ENCODE results near the gene CCBE1.
"Not testable (repeated sequence)": the region's sequence is repeated elsewhere in the genome, so short reads cannot be mapped to it uniquely, and the experiment has no call there.

Gene CCBE1

DNA sequence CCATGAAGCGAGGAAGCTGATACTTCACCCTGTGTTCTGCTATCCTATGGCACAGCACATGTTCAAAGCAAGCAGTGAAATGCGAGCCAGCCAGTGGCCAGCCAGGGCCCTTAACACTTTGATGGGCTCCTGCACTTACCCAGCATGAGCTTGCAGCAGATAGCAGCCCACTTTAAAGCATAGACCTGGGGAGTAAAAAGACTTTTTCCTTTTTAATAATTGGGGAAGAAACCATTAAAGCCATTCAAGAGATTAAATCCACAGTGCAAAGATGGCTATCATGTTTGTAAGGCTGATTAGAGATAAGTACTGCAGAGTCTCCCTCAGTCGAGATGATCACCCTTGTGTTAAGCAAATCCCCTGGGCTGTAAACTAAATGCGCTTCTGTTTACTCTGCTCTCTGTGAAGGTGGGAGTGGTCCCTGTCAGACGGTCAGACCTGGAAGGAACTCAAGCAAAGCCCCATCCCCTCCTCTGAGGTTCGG lies 15.7 kb downstream of the CCBE1 start:
- DNase-seq (ENCODE audit: low read depth in 2 of 2): no peak

DNA sequence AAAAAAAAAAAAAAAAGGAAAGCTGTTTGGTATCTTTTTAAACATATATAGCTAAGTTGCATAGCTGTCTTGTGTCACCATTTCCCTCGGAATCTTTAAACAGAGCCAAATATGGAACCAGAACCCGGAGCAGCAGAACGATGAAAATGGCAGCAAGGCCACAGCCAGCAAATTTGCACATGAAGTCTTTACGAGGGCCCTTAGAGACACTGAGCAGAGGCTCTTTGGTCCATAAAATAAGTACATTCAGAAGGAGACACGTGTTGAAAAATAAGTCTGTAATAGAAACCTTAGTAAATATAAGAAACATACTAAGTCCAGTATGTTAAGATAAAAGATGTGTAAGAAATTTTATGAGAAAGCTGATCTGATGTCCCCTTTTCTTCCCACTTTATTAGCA lies 16.2 kb downstream of the CCBE1 start:
- no peak for DNase-seq (ENCODE audit: low read depth in 2 of 2)

DNA sequence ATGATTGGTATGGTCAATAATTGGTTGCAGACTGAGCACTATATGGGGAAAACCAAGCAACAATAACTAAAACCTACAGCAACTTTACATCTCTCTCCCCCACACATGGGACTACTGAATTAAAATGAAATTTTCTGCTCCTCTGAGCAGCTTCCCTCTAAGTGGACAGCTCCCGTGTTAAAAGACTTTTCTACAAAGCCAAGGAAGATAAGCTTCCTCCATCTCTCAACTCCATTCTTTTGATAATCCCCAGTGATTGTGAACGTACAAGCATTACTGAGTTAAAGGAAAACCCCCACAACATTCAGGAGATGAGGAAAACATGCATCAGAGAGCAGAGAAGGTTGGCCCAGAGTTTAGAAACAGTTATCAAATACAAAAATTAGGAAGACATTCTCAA lies 21.9 kb downstream of the CCBE1 start:
- DNase-seq (ENCODE audit: low read depth in 2 of 2): no peak

DNA sequence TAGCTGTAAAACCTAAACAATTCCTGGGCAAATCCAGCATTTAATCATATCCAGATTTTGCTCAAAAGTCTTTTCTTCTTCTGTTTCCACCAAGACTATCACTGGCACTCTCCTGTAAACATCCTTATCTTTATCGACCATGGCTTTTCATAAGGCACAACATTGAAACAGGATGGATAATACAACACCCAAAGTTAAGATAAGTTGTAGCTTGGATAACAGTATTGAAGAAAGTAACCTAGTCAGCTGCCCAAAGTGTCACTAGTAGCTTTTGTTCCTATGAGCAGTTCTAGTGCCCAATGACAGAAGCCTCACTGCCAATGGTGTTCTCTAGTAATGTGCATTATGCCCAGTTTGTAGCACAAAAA lies 22.3 kb downstream of the CCBE1 start:
- no peak for DNase-seq (ENCODE audit: low read depth in 2 of 2)

DNA sequence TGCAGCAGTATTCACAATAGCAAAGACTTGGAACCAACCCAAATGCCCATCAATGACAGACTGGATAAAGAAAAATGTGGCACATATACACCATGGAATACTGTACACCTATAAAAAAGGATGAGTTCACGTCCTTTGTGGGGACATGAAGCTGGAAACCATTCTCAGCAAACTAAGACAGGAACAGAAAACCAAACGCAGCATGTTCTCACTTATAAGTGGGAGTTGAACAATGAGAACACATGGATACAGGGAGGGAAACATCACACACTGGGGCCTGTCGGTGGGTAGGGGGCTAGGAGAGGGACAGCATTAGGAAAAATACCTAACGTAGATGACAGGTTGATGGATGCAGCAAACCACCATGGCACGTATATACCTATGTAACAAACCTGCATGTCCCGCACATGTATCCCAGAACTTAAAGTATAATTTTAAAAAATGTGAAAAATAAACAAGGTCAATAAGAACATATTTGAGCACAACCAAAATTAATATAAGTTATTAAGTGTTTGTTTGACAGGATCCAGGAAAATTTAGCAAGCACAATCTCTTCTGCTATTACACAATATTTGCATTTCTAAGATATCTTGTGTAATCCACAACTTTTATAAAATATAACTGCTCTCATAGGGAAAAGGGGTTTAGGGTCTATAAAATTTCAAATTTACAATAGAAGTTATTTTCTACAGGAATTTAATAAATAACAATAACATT lies 22.9 kb downstream of the CCBE1 start:
- DNase-seq (ENCODE audit: low read depth in 2 of 2): no peak

DNA sequence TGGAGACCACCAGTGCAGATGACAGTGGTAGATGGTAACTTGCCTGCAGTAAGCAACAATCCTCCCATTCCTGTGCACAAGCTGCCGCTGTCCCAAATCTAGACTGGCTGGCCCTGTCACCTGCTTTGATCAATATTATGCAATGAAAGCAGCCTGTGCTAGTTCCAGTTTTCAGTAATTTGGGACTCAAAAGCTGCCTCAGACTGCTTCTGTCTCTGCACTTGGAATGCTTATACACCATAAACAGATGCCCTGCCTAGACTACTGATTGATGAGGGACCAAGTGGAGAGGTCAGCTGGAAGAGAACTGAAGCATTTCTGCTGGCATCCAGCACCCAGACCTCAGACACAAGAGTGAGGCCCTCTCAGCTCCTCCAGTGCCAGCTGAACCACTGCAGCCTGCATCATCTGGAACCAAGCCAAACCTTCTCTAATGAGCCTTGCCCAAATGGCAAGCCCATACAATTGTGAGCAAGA lies 24.9 kb downstream of the CCBE1 start:
- DNase-seq (ENCODE audit: low read depth in 2 of 2): no peak

DNA sequence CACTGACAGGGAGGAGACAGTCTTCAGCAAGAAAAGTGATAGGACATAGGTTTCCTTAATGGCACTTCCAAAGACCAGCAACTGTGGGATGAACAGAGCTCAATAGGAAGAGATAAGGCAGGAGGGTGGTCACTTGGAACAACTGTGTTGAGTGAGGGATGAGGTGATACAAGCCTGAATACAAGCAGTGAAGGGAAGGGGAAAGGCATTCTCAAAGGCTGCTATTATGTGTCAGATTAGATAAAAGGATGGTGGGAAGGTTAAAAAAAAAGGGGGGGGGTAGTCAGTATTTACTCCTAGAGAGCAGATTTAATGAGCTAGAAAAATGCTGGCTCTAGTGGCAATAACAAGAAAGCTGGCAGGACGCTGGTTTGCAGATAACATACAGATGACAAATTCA lies 25.7 kb downstream of the CCBE1 start:
- no peak for DNase-seq (ENCODE audit: low read depth in 2 of 2)

DNA sequence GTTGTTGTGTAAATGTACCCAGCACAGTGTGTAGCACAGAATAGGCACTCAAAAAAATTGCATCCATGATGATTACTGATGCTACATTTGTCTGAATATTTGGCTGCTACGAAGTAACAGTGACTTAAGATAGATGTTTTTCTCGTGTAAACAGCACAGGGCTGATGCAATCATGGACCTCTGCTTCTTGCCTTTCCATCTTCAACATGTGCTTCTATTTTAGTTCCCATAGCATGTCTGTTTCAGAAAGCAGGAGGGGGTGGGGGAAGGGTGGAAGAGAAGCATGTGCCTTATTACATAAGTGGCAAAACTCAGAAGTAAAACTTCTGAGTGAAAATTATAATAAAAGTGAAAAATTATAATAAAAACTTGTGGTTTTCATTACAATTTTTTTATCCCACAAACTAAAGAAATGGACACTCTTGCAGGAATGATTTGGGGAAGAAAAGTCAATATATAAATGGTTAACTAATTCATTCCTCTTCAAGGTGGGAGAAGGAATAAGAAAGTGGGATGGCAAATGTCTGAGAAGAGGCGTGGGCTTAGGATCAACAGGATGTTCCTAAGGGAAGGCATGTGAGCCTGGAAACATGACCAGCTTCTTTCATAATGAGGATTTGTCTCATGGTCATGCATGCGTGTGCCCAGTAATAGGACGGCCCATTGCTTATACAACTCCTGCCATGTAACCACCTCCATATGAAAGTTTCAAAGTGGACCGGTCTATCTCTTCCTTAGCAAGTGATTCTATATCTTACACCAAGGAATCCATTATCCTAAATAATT lies 27.2 kb downstream of the CCBE1 start:
- DNase-seq (ENCODE audit: low read depth in 2 of 2): peak; percentile 82 to 83

DNA sequence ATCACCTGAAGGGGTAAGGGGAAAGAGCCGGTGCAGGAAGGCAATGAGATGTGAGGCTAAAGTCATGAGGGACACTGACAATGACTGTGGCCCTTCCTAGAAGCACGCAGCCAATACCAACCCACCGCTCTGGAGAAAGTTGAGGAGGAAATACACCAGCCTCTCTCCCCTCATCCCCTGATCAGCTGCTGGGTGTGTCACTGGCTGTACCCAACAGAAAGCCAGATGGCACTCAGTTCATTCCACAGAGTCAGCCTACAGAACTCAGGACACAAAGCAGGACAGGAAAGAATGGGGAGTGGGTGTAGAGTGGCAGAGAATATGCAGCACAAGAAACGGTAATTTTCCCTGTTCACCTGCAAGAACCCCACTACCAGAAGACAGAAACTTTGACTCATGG lies 29.7 kb downstream of the CCBE1 start:
- DNase-seq (ENCODE audit: low read depth in 2 of 2): no peak

DNA sequence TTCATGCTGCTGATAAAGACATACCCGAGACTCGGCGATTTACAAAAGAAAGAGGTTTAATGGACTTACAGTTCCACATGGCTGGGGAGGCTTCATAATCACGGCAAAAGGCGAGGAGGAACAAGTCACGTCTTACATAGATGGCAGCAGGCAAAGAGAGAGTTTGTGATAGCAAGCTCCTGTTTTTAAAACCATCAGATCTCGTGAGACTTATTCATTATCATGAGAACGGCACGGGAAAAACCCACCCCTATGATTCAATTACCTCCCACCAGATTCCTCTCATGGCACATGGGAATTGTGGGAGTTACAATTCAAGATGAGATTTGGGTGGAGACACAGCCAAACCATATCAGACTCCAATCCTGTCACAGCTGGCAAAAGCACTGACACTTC lies 31.2 kb downstream of the CCBE1 start:
- DNase-seq (ENCODE audit: low read depth in 2 of 2): not testable (repeated sequence)

DNA sequence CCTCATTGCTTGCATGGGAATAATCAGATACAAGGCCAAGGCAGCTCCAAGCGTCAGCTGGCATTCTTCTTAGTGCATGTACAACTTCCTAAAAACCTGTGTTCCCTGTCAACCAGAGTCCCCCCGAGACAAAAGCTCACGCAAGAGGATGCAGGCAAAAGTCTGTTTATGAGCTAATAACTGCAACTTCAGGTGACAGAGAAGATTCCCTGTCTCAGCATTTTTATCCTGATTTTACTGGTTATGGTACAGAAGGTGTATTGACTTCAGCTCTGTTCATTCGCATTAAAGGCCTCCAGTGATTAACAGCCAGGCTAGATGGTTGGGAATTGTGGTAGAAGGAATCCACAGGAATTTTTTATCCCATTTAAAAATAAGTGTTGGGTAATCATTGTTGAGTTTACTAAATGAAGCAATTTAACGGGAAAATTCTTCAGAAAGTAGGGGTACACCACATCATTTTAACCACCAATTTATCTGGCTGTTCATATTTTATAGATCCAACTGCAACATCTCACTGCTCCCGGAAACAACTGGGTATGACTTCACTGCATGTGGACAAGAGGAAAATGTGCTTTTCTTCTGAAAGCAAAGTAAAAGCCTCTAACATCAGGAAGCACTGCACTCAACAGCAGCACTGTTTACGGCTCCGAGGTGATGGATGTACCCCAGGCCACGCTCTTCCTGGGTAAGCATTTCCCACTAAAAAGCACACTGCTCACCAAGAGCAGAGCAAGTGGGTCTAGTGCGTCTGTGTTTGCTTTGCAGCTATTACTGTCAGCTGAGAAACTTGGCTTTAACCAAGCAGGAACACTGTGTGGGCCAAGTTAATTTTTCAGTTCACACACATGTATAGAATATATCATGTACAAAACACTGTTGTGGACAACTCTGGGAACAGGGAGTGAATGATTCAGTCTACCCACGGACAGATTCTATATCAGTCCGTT lies 31.9 kb downstream of the CCBE1 start:
- DNase-seq (ENCODE audit: low read depth in 2 of 2): peak; percentile 76 to 77

DNA sequence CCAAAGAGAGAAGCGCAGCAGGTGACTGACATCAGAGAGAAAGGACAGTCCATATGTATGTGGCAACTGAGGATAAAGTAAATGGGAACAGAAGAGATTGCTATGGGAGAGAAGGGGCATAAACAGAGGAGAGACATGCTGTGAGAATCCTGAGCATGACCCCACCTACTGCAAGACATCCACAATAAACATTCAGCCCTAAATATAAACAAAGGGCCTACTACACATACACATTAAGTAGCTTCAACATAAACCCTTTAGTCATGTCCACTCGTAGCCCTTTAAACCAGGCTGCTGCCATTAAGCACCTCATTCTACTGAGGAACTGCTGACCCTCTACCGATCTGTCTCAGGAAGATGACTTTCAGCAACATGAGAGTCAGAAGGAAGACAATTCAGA lies 32.9 kb downstream of the CCBE1 start:
- no peak for DNase-seq (ENCODE audit: low read depth in 2 of 2)

DNA sequence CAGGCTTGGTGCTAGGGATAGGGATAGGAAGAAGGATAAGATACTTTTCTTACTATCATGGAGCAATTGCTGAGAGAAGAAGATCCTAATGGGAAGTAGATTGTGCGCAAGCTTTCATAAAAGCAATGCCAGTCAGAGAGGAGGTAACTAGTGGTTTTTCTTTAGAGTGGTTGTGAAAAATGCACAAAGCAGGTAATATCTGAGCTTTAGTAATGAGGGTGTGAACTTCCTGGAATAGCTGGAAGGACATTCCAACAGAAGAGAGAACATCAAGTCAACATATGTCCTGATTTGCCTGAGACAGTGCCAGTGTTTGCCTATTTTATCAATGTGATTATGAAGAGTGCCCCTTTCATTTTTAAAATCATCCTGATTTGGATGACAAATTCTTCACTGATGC lies 34.1 kb downstream of the CCBE1 start:
- DNase-seq (ENCODE audit: low read depth in 2 of 2): no peak

DNA sequence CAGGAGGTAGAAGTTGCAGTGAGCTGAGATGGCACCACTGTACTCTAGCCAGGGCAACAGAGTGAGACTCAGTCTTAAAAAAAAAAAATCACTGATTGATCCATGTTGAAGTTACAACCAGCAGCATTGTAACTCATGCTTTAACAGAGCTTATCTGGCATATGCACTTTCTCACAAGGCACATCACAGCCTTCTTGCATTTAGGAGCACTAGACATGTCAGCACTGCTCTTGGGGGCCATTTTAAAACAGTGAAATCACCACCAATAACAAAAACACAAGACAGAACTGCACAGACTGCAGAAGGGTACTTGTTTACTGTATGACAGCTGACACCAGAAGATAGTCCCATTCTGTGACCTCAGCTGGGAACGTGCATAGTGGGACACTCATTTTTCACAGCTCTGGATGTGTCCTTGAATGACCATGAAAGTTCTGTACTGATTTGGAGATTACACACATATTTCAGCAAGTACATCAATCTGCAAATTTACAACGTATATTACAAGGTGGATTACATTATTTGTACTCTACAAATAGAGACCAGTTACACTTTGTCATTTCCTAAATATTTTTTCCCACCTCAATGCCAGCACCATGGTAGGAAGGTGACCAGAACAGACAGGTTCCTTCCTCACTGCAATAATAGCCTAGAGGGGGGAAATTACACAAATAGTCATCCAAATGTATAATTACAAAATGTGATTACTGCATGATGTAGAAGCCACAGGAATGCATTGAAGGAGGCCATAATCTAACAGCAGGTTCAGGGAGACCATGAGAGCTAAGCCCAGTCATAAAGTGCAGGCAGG lies 35.1 kb downstream of the CCBE1 start:
- DNase-seq (ENCODE audit: low read depth in 2 of 2): no peak

DNA sequence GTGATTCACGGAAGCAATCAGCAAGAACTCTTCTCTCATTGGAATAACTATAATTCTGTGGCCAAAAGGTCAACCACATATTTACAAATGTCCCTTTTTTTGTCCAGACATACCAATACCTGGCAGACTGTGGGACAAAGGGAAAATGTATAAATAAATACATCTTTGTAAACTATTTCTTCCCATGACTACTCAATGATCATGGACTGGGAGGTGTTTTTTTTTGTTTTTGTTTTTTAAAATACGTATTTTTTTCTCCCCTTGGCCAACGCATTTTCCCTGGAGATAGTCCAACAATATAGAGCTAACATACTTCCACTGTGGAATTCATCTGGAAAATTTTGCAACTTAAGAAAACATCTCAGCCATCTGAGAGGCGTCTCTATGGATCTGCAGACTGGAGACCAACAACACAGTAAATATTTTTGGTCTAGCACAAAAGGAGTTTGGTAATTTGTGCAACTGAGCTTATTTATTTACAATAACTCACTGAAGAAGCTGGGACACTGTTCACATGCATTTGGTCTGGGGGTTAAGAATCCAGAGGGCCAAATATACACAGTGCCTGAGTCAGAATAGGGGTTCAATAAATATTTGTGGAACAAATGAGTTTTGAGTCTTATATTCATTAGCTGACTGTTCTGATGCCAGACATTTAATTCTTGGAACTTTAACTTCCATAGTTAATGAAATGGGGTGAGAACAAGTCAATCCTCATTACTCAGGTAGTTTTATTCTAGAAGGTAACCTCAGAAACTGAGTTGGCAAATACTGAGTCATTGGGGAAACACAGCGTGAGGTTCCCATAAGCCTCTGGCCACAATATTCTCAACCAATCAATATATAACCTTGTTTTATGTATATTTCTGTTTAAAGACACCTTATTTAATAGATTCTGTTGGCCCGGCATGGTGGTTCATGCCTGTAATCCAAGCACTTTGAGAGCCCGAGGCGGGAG lies 36.2 kb downstream of the CCBE1 start:
- peak; percentile 74 to 75 for DNase-seq (ENCODE audit: low read depth in 2 of 2)

DNA sequence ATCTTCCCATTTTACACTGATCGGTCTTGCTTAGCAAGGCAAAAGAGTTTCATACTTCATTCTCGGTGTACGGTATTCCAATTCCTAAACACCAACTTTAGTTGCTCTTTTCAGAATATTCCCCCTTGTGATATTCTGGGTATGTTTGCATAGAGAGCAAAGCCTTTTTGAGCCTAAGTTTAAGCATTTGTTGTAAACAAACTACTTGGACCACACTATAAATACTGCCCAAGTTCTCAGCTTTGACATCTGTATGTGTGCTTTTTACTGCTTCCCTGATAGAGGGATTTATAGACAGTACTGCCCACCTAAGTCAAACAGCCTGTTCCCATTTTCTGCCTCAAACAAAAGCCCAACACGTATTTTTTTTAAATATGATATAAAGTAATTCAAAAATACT lies 36.9 kb downstream of the CCBE1 start:
- no peak for DNase-seq (ENCODE audit: low read depth in 2 of 2)

DNA sequence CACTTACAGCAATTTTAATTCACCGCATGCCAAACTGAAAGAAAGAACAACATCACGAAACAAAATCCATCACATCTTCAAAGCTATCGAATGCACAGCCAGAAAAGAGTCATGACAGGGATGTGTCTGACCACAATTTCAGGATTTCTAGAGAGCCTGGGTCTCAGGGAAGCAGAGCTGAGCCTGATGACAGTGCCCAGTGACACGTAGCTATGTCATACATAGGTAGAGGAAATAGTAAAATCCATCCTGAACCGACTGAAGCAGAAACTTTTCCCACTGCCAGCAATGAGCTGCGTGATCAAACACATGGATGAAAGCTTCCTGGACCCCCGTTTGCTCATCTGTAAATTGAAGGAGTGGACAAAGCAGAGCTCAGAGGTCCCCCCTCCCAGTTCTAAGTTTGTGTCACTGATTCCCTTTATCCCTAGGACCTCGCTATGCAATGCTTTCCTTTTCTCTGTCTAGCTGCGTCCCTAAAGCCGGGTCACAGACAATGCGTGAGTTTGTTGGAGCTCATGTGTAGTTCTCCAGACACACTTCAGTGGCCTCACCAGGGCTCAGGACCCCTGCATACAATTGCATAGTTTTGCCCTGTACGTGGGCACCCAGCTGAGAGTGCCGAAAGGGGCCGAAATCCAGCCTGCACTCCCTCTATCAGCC lies 37.6 kb downstream of the CCBE1 start:
- DNase-seq (ENCODE audit: low read depth in 2 of 2): no peak

DNA sequence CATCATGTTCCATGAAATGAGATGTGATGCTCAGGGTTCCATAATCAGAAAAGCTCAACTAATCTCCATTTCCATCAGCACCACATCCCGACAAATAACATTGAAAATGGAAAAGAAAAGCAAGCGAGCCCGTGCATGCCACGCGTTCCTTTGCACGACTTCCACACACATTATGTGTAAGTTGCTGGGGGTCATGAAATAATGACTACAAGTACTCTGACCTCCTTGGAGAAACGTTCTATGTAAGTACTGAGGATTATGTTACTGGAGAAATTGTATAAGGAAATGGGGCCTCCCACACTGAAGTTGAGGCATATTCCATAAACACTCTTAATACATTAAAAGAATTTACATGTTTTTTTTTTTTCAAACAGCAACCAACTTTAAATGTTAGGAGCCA lies 38.3 kb downstream of the CCBE1 start:
- DNase-seq (ENCODE audit: low read depth in 2 of 2): no peak

DNA sequence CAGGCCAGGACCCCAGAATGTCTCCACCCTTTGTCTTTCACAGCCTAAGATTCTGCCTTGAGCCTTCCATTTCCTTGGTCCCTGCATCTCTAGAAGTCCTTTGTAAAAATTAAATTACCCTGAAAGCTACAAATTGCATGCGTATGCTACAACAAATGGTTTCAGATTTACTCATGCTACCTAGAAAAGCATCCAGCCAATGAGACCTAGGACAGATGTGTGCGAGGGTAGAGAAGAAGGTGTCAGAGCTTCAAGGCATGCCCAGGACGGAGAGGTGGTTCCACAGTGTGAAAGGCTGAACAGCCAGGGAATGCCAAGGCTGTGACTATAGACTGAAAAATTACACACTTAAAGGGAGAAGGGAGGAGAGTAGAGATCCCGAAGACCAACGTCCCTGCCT lies 40.2 kb downstream of the CCBE1 start:
- no peak for DNase-seq (ENCODE audit: low read depth in 2 of 2)

Measured in fibroblast of skin of left quadriceps (primary cell).